Measurements from ENCODE around the gene MORN1.

DNA sequence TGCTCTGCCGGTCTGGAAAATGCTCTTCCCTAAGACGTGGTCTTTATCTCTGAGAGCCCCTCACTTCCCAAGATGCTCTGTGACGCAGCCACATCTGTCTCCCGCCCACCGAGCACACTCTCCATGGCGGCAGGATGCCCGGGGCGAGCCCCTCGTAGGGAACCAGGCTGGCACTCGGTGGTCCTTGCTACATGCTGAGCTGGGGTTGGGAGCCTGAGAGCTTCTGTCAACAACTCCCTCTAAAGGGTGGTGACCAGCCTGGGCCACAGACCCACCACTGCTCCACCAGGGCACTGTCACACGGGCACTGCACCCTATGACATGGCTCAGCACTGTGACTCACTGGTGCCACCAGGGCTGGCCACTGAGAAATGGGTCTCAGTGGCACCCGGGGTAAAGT lies 18.4 kb upstream of the MORN1 start:
- TF ChIP-seq SIN3A (IDR thresholded peaks at IDR 0.05; ENCODE audit: borderline replicate concordance, low read depth, low read length) = no peak
- no peak for TF ChIP-seq TCF12 (IDR thresholded peaks at IDR 0.05)
- TF ChIP-seq, protein P1, sequence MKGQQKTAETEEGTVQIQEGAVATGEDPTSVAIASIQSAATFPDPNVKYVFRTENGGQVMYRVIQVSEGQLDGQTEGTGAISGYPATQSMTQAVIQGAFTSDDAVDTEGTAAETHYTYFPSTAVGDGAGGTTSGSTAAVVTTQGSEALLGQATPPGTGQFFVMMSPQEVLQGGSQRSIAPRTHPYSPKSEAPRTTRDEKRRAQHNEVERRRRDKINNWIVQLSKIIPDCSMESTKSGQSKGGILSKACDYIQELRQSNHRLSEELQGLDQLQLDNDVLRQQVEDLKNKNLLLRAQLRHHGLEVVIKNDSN (IDR thresholded peaks at IDR 0.05; ENCODE audit: borderline replicate concordance, low read depth) = no peak
- TF ChIP-seq NFIC (IDR thresholded peaks at IDR 0.05; ENCODE audit: borderline replicate concordance) = no peak
- no peak for TF ChIP-seq EZH2phosphoT487 (IDR thresholded peaks at IDR 0.05; ENCODE audit: borderline replicate concordance, low read depth)
- TF ChIP-seq RFX5 (IDR thresholded peaks at IDR 0.05; ENCODE audit: low read length) = no peak

All from SK-N-SH (cell line).